DND-41 (cell line): ENCODE results near the gene GSDME.

Source experiments
- ATAC-seq: fragments of 200-7000 bp; cut with Tn5 transposase; 3 replicates; pipeline ENCODE4 v1.9.1; 2021; ENCODE audit warnings: low read depth; ENCODE audit not compliant: insufficient read depth
- DNase-seq: peaks from one replicate; pipeline ENCODE4 v3.0.0-alpha.2; 2020
- H2AFZ ChIP-seq: 2 replicates; pipeline ENCODE4 v1.6.0; 2012; ENCODE audit warnings: low read depth, low read length
- H3K27ac ChIP-seq: 2 replicates; pipeline ENCODE4 v1.5.1; 2012; ENCODE audit warnings: low read length, inconsistent platforms
- H3K27me3 ChIP-seq: fragments of 200-600 bp; sonication (generic); 2 replicates; pipeline ENCODE4 v1.6.0; 2012; ENCODE audit warnings: low read length, mild to moderate bottlenecking, inconsistent platforms; ENCODE audit not compliant: insufficient read depth, poor library complexity
- H3K36me3 ChIP-seq: 2 replicates; pipeline ENCODE4 v1.5.1; 2012; ENCODE audit warnings: low read length, inconsistent platforms; ENCODE audit not compliant: insufficient read depth
- H3K4me1 ChIP-seq: 2 replicates; pipeline ENCODE4 v1.5.1; 2012; ENCODE audit warnings: mild to moderate bottlenecking, low read length; ENCODE audit not compliant: insufficient read depth
- H3K4me2 ChIP-seq: 2 replicates; pipeline ENCODE4 v1.6.0; 2012; ENCODE audit warnings: mild to moderate bottlenecking, moderate library complexity, low read length, inconsistent platforms; ENCODE audit not compliant: insufficient read depth
- H3K4me3 ChIP-seq, 2 experiments: fragments of 200-600 bp in 1 of 2; shearing (Covaris generic) in 1 of 2; 2 replicates each; pipeline ENCODE4 v1.5.1; 2012 to 2016; ENCODE audit warnings: inconsistent platforms in 2 of 2, low read length in 2 of 2, mild to moderate bottlenecking in 2 of 2, low read depth in 1 of 2, moderate library complexity in 1 of 2
- H3K79me2 ChIP-seq: 2 replicates; pipeline ENCODE4 v1.6.0; 2012; ENCODE audit warnings: low read length, inconsistent platforms; ENCODE audit not compliant: insufficient read depth
- H3K9ac ChIP-seq: 2 replicates; pipeline ENCODE4 v1.6.0; 2012; ENCODE audit warnings: low read depth, mild to moderate bottlenecking, inconsistent platforms, low read length, moderate library complexity
- H3K9me3 ChIP-seq: 2 replicates; pipeline ENCODE4 v1.5.1; 2012; ENCODE audit warnings: low read length, moderate library complexity, mild to moderate bottlenecking, inconsistent platforms; ENCODE audit not compliant: insufficient read depth, severe bottlenecking
- H4K20me1 ChIP-seq: 2 replicates; pipeline ENCODE4 v1.6.0; 2012; ENCODE audit warnings: low read length; ENCODE audit not compliant: insufficient read depth
- CTCF ChIP-seq: IDR thresholded peaks from 2 replicates; pipeline ENCODE4 v1.5.1; 2012; ENCODE audit warnings: borderline replicate concordance, low read length, moderate library complexity, mild to moderate bottlenecking; ENCODE audit not compliant: poor library complexity, severe bottlenecking; ENCODE audit errors: extremely low read depth
- EZH2 ChIP-seq: IDR thresholded peaks from 3 replicates; pipeline ENCODE4 v1.6.1; 2012; ENCODE audit warnings: borderline replicate concordance, low read depth, mild to moderate bottlenecking, moderate library complexity, low read length, inconsistent platforms; ENCODE audit not compliant: severe bottlenecking

Gene GSDME

GRCh38 chr7:24750441-24751055 lies 6.7 kb downstream of the GSDME start:
- Histone ChIP-seq H3K9me3 (no peaks in the 10 kb centered on the region), H2AFZ (no peak overlapping the region), H3K9ac (no peak overlapping the region), H3K79me2 (no peaks in the 10 kb centered on the region), H3K27me3 (no peaks in the 10 kb centered on the region), H3K36me3 (no peaks in the 10 kb centered on the region), H3K4me1 (no peaks in the 10 kb centered on the region), H3K4me2 (no peak overlapping the region), H4K20me1 (no peaks in the 10 kb centered on the region), H3K27ac (no peak overlapping the region), H3K4me3 (no peak overlapping the region)
- no peak for TF ChIP-seq EZH2
- no peak for TF ChIP-seq CTCF
- ATAC-seq: no peak
- no peak for DNase-seq

GRCh38 chr7:24748521-24748920 lies 8.7 kb downstream of the GSDME start:
- no peak for DNase-seq
- TF ChIP-seq EZH2 (no peak), CTCF (no peak)
- H2AFZ ChIP-seq: no peak overlapping the region
- no peaks in the 10 kb centered on the region for H3K36me3 ChIP-seq
- no peaks in the 10 kb centered on the region for H3K9me3 ChIP-seq
- H3K4me2 ChIP-seq: no peak overlapping the region
- H3K9ac ChIP-seq: no peak overlapping the region
- no peak for ATAC-seq
- no peaks in the 10 kb centered on the region for H3K79me2 ChIP-seq
- no peaks in the 10 kb centered on the region for H3K27me3 ChIP-seq
- H3K27ac ChIP-seq: no peak overlapping the region
- H4K20me1 ChIP-seq: no peaks in the 10 kb centered on the region
- H3K4me3 ChIP-seq: no peak overlapping the region
- H3K4me1 ChIP-seq: no peaks in the 10 kb centered on the region

- no peak for ATAC-seq
- DNase-seq: no peak
Observed at GRCh38 chr7:24745355-24745754, 11.9 kb downstream of the GSDME start.

More at GRCh38 chr7:24745355-24745754, 11.9 kb downstream of the GSDME start:
- Histone ChIP-seq H3K4me3 (no peak overlapping the region), H3K4me1 (no peaks in the 10 kb centered on the region), H4K20me1 (no peaks in the 10 kb centered on the region), H3K36me3 (no peaks in the 10 kb centered on the region), H3K79me2 (no peaks in the 10 kb centered on the region), H3K4me2 (no peak overlapping the region), H3K9ac (no peak overlapping the region), H3K27me3 (no peaks in the 10 kb centered on the region), H3K27ac (no peak overlapping the region), H3K9me3 (no peaks in the 10 kb centered on the region), H2AFZ (no peak overlapping the region)
- TF ChIP-seq CTCF (no peak), EZH2 (no peak)
